Mesothelial cell of epicardium (in vitro differentiated cells): ENCODE results near the gene ADCY2. TPM values are rescaled to one million over a fixed set of nuclear protein-coding genes. Genes with fewer than 3 reads are reported as not detected.

Experiments
- DNase-seq, 2 experiments: peaks; one replicate each; pipeline ENCODE4 v3.0.0; 2021; ENCODE audit warnings: low spot score in 2 of 2; ENCODE audit not compliant: unreplicated experiment in 2 of 2
- H3K27ac Mint-ChIP-seq: 2 replicates; pipeline ENCODE4 v1.8.0; 2021; ENCODE audit warnings: mixed read lengths
- H3K27me3 Mint-ChIP-seq: 2 replicates; pipeline ENCODE4 v1.8.0; 2021; ENCODE audit warnings: low read depth, mixed read lengths
- H3K36me3 Mint-ChIP-seq: 2 replicates; pipeline ENCODE4 v1.8.0; 2021; ENCODE audit warnings: mixed read lengths
- H3K4me1 Mint-ChIP-seq: 2 replicates; pipeline ENCODE4 v1.8.0; 2021; ENCODE audit warnings: mixed read lengths
- H3K4me3 Mint-ChIP-seq: 2 replicates; pipeline ENCODE4 v1.8.0; 2021; ENCODE audit warnings: mild to moderate bottlenecking, moderate library complexity, mixed read lengths
- H3K9me3 Mint-ChIP-seq: 2 replicates; pipeline ENCODE4 v1.8.0; 2021; ENCODE audit warnings: mixed read lengths
- CTCF ChIP-seq: fragments of 200-600 bp; sonication (generic); IDR thresholded peaks from one replicate; pipeline ENCODE4 v1.5.0; 2021; ENCODE audit warnings: antibody characterized with exemption; ENCODE audit not compliant: unreplicated experiment
- total RNA-seq: library from RNA; stranded (reverse); gene quantifications from 3 replicates; pipeline ENCODE4 v1.2.1, GENCODE V29; 2021

The ADCY2 gene
- total RNA-seq, 1 donor from 2014 or later = 3.0 TPM

- Mint-ChIP-seq H3K4me3 (no peak overlapping the region), H3K36me3 (no peaks in the 10 kb centered on the region), H3K9me3 (peaks cover 9% of the 10 kb centered on the region), H3K27ac (no peak overlapping the region), H3K27me3 (peaks cover 2% of the 10 kb centered on the region), H3K4me1 (no peaks in the 10 kb centered on the region)
- DNase-seq = no peak
- no peak for TF ChIP-seq CTCF
Measured at GRCh38 chr5:7434914-7435313, 39.0 kb downstream of the ADCY2 start.

- no peak for TF ChIP-seq CTCF
- H3K4me3 Mint-ChIP-seq = no peak overlapping the region
- peaks cover 9% of the 10 kb centered on the region for H3K9me3 Mint-ChIP-seq
- no peak overlapping the region for H3K27ac Mint-ChIP-seq
- DNase-seq = no peak
- H3K4me1 Mint-ChIP-seq = no peaks in the 10 kb centered on the region
- no peaks in the 10 kb centered on the region for H3K36me3 Mint-ChIP-seq
- H3K27me3 Mint-ChIP-seq = peaks cover 2% of the 10 kb centered on the region
Measured at GRCh38 chr5:7435503-7435902, 39.6 kb downstream of the ADCY2 start.

GRCh38 chr5:7436521-7436920 lies 40.6 kb downstream of the ADCY2 start:
- TF ChIP-seq CTCF = no peak
- H3K27me3 Mint-ChIP-seq = peaks cover 4% of the 10 kb centered on the region
- no peak for DNase-seq
- peaks cover 9% of the 10 kb centered on the region for H3K9me3 Mint-ChIP-seq
- no peak overlapping the region for H3K4me3 Mint-ChIP-seq
- H3K27ac Mint-ChIP-seq = no peak overlapping the region
- H3K36me3 Mint-ChIP-seq = no peaks in the 10 kb centered on the region
- no peaks in the 10 kb centered on the region for H3K4me1 Mint-ChIP-seq

- Mint-ChIP-seq H3K27me3 (peaks cover 6% of the 10 kb centered on the region), H3K9me3 (peaks cover 9% of the 10 kb centered on the region), H3K36me3 (no peaks in the 10 kb centered on the region), H3K27ac (no peak overlapping the region), H3K4me3 (no peak overlapping the region), H3K4me1 (no peaks in the 10 kb centered on the region)
- DNase-seq = no peak
- no peak for TF ChIP-seq CTCF
Measured at GRCh38 chr5:7437836-7438235, 41.9 kb downstream of the ADCY2 start.

GRCh38 chr5:7445068-7445467 lies 49.1 kb downstream of the ADCY2 start:
- TF ChIP-seq CTCF = no peak
- peaks cover 6% of the 10 kb centered on the region for H3K27me3 Mint-ChIP-seq
- no peaks in the 10 kb centered on the region for H3K4me1 Mint-ChIP-seq
- H3K9me3 Mint-ChIP-seq = peaks cover 4% of the 10 kb centered on the region
- no peak for DNase-seq
- no peak overlapping the region for H3K27ac Mint-ChIP-seq
- H3K4me3 Mint-ChIP-seq = no peak overlapping the region
- H3K36me3 Mint-ChIP-seq = no peaks in the 10 kb centered on the region

- no peak for DNase-seq
- Mint-ChIP-seq H3K9me3 (peaks cover 8% of the 10 kb centered on the region), H3K27ac (no peak overlapping the region), H3K4me1 (no peaks in the 10 kb centered on the region), H3K36me3 (no peaks in the 10 kb centered on the region), H3K27me3 (peaks cover 5% of the 10 kb centered on the region), H3K4me3 (no peak overlapping the region)
- TF ChIP-seq CTCF = no peak
Measured at GRCh38 chr5:7445831-7446230, 49.9 kb downstream of the ADCY2 start.
